AG10803 (cell line): Measurements from ENCODE around the gene GATB.

Experiments
- DNase-seq: peaks from one replicate; pipeline ENCODE4 v3.0.0; 2010; ENCODE audit warnings: low read depth
- H3K4me3 ChIP-seq: 2 replicates; pipeline ENCODE4 v1.5.1; 2011; ENCODE audit warnings: mild to moderate bottlenecking, low read length, control low read depth
- TF ChIP-seq, protein P1 (sequence below): conservative IDR thresholded peaks from 2 replicates; pipeline ENCODE4 v1.5.1; 2011; ENCODE audit warnings: mild to moderate bottlenecking, low read length, control low read depth, inconsistent platforms

Gene GATB

DNA sequence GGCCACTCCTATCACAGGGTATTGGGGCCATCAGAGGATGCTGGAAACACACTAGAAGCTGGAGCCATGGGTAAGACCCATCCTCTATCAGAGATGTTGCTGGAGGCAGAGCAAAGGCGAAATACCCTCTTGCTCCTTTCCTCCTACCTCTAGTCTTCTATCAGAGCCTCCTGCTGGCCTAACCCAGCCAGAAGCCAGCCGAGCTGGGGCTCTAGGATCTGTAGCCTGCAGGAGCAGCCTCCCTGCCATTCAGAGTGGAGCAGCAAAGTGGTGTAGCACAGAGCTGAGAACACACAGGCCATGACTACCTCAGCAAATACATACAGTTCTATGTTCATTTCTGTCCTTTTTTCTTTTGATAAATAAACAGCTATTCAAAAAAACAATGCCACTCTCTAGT lies 35.7 kb downstream of the GATB start:
- TF ChIP-seq, protein P1, sequence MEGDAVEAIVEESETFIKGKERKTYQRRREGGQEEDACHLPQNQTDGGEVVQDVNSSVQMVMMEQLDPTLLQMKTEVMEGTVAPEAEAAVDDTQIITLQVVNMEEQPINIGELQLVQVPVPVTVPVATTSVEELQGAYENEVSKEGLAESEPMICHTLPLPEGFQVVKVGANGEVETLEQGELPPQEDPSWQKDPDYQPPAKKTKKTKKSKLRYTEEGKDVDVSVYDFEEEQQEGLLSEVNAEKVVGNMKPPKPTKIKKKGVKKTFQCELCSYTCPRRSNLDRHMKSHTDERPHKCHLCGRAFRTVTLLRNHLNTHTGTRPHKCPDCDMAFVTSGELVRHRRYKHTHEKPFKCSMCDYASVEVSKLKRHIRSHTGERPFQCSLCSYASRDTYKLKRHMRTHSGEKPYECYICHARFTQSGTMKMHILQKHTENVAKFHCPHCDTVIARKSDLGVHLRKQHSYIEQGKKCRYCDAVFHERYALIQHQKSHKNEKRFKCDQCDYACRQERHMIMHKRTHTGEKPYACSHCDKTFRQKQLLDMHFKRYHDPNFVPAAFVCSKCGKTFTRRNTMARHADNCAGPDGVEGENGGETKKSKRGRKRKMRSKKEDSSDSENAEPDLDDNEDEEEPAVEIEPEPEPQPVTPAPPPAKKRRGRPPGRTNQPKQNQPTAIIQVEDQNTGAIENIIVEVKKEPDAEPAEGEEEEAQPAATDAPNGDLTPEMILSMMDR: no peak
- no peak overlapping the region for H3K4me3 ChIP-seq
- no peak for DNase-seq

DNA sequence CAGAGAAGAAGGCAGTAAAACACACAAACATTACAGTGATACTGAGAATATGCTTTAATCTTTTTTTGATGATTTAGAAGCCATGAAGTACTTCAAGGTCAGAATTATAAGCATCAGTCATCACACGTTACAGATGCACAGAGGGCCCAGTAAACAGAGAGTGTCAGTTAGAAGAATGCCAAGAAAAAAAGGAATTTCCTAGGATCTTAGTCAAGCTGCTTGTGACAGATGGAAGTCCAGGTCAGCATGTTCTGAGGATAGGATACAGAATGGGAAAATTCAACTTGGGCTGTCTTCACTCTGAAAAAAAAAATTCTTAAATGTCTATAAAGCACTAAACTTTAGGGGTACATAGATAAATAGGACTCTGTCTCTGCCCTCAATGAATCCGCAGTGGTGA lies 38.9 kb downstream of the GATB start:
- no peak overlapping the region for H3K4me3 ChIP-seq
- TF ChIP-seq, protein P1: no peak
- DNase-seq: no peak

DNA sequence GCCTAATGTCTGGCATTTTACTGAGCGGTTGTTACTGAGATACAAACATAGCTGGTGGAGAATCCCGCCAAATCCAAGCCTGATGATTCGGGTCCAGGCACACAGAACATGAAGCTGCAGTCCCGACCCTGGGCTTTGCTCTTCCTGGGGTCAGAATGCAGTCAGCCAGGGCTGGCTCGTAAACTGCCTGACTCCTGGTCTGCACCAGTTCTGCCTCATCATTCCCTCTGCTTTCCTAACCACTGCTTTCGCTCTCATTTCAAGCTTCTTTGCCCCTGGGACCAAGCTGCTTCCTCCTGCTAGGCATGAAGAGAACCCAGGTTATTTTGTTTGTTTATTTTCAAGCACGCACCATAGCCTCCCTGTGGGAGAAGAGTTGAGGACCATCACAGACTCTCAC lies 39.3 kb downstream of the GATB start:
- TF ChIP-seq, protein P1: no peak
- no peak overlapping the region for H3K4me3 ChIP-seq
- peak; percentile 9 for DNase-seq

DNA sequence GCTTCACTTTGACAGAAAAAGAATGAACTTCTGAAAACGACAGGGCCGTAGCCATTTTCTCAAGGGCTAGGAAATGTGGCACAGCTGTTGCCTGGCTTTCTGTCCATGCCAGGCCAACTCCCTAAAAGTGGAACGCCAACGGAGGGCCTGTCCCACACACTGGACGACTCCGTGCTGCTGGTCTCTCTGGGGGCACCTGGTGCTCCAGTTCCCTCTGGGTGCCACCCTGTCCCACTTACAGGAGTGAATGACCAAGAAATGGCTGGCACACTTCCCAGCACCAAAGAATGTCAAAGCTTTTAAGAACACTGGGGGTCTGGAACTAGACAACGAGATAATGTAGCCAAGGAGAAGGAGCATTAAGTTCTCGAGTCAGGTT lies 40.9 kb downstream of the GATB start:
- H3K4me3 ChIP-seq: no peak overlapping the region
- TF ChIP-seq, protein P1: no peak

DNA sequence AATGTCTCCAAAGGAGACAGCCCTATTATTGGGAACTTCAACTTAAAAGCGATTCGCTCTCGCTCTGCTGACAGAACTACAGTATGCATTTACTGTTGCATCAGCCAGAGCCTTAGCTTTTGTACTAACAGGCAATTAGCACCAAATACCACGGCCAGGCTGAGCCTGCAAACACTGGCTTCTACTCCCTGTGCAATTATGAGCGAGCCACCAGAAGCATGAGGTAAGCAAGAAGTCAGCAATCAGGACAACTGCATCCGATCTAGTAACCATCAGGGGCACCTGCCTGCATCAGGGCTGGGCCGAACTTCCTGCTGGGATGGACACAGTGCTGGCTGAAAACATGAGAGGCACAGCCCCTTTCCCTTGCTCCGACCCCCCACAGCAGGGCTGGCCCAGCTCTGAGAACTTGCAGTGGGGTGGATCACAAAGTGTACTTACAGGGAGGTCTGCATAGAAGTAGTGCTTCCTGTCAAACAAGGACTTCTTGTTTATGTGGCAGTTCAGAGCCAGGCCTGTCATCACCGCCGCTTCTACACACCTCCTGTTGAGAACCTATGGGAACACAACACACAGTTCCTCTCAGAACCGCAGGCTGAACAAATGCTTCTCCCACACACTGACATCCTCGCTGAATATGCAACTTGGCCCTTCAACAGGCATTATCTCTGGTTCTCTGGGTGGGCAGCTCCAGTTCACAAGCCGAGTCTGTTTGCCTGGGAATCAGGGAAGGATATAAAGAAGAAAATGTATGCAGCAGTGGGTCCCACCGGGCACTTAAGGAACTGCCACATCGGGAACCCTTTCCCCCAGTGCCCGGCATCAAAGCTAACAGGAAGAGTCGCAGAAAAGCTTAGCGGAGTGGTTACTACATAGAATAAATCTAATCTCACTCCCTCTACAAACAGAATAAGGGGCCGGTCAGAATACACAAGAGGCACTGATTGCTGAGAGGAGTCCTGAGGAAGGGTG lies 41.5 kb downstream of the GATB start:
- DNase-seq: no peak
- TF ChIP-seq, protein P1: no peak
- H3K4me3 ChIP-seq: no peak overlapping the region

More for the DNA sequence above, 40.9 kb downstream of the GATB start:
- no peak for DNase-seq

DNA sequence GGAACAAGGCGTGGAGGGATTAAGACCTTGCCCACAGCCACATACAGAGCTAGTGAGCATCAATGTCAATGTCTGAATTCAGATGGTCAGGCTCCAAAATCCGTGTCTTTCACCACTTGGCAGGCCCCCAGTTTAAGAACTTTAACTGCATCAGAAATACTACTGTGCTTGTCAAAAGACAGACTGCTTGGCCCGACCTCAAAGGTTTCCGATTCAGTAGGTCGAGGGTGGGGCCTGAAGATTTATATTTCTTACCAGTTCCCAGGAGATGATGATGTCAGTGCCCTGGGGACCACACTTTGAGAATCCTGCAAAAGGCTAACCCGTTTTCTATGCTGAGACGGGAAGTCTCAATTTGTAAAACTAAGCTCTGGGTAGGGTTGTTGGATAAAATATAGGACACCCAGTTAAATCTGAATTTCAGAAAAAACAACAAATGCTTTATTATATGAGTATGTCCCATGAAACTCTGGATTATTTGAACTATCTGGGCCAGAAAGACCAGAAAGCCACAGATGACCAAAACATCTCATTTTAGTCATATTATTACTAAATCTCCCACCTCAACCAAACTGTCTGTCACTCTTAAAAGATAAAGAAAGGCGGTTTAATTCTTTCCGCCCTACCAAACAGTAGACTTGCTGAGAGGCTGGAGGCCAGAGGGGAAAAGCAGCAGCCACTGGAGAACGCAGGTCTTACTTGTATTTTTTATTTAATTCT lies 42.7 kb downstream of the GATB start:
- TF ChIP-seq, protein P1: no peak
- no peak for DNase-seq
- H3K4me3 ChIP-seq: no peak overlapping the region
